ACHN (cell line): Measurements from ENCODE around the gene OR2T11.
"Not testable (repeated sequence)": the region's sequence is repeated elsewhere in the genome, so short reads cannot be mapped to it uniquely, and the experiment has no call there.

Source experiments
- DNase-seq: peaks from one replicate; pipeline ENCODE4 v3.0.0-alpha.2; 2015
- in situ Hi-C: cut with HindIII; loops from 2 replicates; pipeline ENCODE4 v1.10.0; 2017; ENCODE audit warnings: low sequenced_read_pairs, low pct_ligation_motif_present, low pct_unique_long_range_greater_than_20kb

The OR2T11 gene, protein sequence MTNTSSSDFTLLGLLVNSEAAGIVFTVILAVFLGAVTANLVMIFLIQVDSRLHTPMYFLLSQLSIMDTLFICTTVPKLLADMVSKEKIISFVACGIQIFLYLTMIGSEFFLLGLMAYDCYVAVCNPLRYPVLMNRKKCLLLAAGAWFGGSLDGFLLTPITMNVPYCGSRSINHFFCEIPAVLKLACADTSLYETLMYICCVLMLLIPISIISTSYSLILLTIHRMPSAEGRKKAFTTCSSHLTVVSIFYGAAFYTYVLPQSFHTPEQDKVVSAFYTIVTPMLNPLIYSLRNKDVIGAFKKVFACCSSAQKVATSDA

DNA sequence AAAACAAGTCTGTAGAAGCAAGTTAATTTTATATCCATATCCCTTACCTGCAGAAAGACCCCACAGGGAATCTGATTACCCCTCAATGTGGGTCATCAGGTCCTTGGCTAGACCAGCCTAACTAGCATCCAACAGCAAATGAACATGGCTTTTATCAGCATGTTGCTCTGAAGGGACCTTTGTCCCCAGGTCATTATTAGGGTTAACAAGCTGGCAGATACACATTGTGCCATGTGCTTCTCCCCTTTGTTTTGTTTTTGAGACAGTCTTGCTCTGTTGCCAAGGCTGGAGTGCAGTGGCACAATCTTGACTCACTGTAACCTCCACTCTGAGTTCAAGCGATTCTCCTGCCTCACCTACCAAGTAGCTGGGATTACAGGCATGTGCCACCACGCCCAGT lies at the start of gene OR2T11:
OR2T11 (minus strand) TSS at position 101 of the 400 bp plus-strand sequence. CDS start 7,963 bp downstream, outside the sequence.
- in situ Hi-C loops, DNase-seq: not testable (repeated sequence)

GRCh38 chr1:248681651-248682050 lies 46.8 kb upstream of the OR2T11 start:
- in situ Hi-C loops: no loop called here
- no peak for DNase-seq

GRCh38 chr1:248670003-248670402 lies 35.1 kb upstream of the OR2T11 start:
- in situ Hi-C loops: no loop called here
- DNase-seq: peak; percentile 14

- in situ Hi-C loops, DNase-seq: not testable (repeated sequence)
Measured at GRCh38 chr1:248663453-248664328, 28.8 kb upstream of the OR2T11 start.

DNA sequence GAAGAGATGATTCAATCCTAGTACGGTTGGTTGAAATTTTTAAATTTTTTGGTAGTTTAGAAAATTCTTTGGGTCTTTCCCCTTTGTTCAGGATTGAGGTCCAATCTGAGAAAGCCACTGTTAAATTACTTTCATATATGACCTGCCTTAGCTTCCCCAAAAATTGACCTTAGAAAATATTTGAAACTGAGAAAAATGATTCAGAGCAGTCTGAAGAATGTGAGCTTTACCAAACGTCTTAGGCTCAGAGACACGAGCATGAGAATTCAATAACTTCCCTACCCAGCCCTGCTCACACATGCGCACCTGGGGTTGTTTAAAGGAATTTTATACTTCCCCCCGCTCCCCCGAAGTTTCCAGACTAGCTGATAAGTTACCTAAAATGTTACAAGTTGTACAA lies 21.9 kb upstream of the OR2T11 start:
- DNase-seq, in situ Hi-C loops: not testable (repeated sequence)

DNA sequence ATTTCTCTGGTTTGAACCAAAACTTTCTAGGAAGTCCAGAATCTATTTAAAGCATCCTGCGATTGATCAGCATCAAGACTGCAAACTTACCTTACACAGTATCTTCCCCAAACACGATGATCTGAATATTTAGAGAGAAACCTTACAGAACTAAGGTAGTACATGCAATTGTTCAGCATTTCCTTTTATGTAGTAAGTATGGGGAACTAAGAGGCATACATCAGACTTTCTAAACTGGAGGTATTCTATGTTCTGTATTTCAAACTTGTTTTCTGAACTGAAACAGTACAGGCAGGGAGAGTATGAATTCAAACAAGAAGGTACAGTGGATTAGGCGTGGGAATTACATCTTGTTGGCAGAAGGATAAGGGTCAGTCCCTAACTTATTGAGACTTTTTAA lies 20.5 kb upstream of the OR2T11 start, which contains the start of gene OR2T27:
OR2T27 (minus strand) TSS at position 175 of the 400 bp plus-strand sequence. CDS start 4,644 bp downstream, outside the sequence.
- DNase-seq, in situ Hi-C loops: not testable (repeated sequence)

DNA sequence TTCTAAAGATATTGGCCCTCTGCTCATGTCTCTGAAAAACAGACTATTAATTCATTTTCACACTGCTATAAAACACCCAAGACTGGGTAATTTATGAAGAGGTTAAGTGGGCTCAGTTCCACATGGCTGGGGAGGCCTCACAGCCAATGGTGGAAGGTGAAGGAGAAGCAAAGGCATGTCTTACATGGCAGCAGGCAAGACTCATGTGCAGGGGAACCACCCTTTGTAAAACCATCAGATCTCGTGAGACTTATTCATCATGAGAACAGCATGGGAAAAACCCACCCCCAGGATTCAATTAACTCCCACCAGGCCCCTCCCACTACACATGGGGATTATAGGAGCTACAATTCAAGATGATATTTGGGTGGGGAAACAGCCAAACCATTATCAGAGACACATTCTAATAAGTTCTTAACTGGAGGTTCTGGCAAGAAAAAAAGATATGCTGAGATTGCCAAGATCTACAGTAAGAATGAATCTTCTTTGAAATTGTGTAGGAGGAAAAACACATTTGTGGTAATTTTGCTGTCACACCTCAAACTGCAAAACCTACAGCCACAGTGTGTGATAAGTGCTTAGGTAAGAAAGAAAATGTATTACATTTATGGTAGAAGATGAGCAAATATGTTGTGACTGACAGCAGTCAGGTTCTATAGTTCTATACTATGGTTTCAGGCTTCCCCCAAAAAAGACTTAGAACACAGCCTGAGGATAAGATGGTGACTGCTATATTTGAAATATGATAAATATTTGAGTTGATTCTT lies 14.1 kb upstream of the OR2T11 start:
- DNase-seq, in situ Hi-C loops: not testable (repeated sequence)

DNA sequence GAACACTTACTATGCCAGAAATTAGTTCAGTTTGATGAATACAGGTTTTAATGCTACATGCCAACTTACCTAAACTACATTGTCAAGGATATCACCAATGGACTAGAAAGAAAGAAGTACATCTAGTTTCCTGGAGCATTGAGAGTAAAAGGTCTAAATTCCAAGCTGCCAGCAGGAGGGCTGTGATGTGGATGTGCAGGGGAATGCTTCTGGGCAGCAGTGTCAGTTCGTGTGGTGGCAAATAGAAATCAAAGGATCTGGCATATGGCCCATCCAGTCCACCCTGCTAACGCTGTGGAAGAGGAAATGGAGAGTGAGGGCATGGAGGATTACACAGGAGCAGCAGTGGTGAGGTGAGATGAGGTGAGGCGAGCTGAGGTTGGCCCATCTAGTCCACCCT lies 10.3 kb upstream of the OR2T11 start, which contains the start of gene OR2T35:
OR2T35 (minus strand) TSS at position 101 of the 400 bp plus-strand sequence. CDS start 6,020 bp downstream, outside the sequence.
- in situ Hi-C loops, DNase-seq: not testable (repeated sequence)

GRCh38 chr1:248642971-248643651 lies 8.2 kb upstream of the OR2T11 start:
- in situ Hi-C loops, DNase-seq: not testable (repeated sequence)

GRCh38 chr1:248641583-248641982 lies 6.7 kb upstream of the OR2T11 start:
- DNase-seq, in situ Hi-C loops: not testable (repeated sequence)

DNA sequence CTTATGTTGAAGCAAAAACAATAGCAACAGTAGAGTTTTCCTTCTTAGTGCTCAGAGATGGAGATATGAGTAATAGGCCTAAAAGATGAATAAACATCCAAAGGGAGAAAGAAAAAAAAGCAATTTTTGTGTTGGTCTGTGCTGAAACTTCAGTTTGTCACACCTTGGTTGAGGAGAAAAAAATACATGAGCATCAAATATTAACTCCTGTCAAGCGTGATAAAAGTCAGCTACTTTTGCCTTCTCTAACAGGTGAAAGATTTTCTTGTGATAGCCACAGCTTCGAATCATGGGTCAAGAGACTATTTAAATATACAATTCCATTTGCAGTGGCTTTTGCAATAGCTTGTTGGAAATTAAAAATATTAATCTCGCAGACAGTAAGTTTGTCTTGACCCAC lies 6.0 kb upstream of the OR2T11 start:
- in situ Hi-C loops, DNase-seq: not testable (repeated sequence)

- in situ Hi-C loops: not testable (repeated sequence)
Measured at GRCh38 chr1:248639652-248640051, 4.8 kb upstream of the OR2T11 start.

DNA sequence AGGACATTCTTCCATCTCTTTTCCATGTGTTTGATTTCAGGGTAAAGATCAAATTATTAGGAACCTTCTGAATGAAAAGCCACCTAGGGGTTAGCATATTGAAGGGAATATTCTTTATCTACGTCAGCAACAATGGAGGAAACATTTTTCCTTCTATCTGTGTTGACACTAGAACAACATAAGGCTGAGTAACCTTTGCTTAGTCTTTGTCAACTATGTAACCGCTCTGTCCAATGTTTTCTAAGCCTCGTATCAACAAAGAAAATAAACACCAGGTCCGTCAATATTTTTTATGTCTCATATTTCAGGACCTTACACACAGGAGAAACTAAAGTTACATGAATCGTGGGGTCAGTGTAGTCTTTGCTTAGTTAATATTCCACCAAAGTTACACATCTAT lies 1.7 kb upstream of the OR2T11 start:
- DNase-seq, in situ Hi-C loops: not testable (repeated sequence)

More at GRCh38 chr1:248639652-248640051, 4.8 kb upstream of the OR2T11 start:
- not testable (repeated sequence) for DNase-seq

DNA sequence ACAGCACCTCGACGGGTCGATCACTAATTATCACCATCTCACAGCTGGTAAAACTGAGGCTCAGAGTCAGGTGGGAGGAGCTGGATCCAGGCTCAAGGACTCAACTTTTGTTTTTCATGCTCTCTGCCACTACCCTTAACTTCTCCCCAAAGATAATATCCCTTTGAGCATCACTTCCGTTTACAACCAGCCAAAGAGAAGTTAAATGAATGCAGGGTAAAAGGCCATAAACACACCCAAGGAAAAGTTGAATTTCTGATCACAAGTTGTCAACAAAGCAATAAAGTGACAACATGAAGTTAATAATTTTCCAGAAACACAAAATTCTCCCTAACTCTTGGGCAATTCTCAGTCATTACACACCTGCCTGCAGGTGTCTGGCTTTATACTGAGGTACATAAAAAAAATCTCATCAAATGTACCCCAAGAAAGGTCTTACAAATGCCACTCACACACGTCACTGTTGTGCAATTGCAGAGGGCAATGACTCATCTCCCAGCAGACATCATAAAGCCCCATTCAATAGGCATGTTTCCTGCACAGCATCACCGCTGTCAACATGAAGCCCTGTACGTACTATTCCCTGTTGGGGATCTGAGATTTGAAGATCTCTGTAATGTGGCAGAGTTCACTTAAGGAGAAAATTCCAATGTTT lies 3.4 kb downstream of the OR2T11 start:
- in situ Hi-C loops: no loop called here
- DNase-seq: no peak

GRCh38 chr1:248630551-248630950 lies 4.3 kb downstream of the OR2T11 start:
- DNase-seq: no peak
- in situ Hi-C loops: no loop called here

DNA sequence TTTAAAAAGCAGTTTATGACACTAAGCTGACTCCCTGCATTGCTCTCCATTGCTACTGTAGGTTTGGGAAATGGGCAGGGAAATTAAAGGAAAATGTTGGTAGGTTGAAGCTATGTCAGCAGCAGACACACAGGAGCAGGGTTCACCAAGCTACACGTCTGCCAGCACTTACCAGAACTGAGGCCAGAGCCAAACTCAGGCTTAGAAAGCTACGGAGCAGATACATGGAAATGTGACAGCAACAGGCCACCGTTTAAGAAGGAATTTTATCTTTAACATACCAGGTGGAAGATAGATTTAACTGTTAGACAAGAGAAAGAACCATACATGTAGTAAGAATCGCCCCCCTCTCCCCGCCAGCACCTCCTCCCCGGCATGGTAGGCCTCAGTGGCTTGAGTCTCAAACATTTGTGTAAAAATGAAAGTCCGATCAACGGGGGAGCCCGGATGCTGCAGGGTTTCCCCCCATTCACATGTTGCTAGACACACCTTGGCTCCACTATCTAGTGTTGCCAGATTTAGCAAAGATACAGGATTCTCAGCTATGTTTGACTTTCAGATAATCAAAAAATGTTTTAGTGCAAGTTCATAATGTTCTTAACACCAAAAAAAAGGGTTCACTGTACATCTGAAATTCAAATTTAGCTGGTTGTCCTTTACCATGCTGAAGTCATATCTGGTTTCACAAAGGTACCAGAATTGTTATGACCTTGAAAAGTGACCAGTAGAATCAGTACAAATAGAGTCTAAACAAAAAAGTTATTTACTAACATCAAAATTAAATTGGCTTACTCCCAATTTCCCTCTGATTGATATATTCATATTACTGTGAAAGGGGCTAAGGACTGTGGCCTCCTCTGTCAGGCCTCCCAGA lies 6.7 kb downstream of the OR2T11 start:
- in situ Hi-C loops: no loop called here
- no peak for DNase-seq

DNA sequence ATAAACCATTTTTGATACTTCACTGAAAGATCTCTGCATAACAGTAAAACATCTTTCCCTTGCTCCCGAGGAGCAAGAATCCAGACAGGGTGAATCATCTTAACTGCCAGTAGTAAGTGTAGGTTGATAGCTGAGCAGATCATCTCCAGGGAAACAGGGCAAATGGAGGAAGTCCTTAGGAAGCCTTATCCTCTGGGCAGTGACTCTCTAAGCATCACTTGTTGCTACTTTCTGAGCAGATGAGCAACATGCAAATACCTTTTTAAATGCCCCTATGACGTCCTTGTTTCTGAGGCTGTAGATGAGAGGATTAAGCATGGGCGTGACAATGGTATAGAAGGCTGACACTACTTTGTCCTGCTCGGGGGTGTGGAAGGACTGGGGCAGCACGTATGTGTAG lies 8.9 kb downstream of the OR2T11 start:
- in situ Hi-C loops: no loop called here
- no peak for DNase-seq
